Fibroblast of mammary gland (primary cell): ENCODE data around the gene SDE2.
A peak's percentile ranks its signal among the peaks of the same experiment; 100 is the strongest.

Source experiments
- DNase-seq: peaks from one replicate; pipeline ENCODE4 v3.0.0-alpha.2; 2010; ENCODE audit warnings: low read depth
- H3K4me3 ChIP-seq: 2 replicates; pipeline ENCODE4 v1.5.1; 2011; ENCODE audit warnings: low read depth, mild to moderate bottlenecking, low read length, moderate library complexity; ENCODE audit not compliant: control insufficient read depth
- TF ChIP-seq, protein P1 (sequence below): conservative IDR thresholded peaks from 2 replicates; pipeline ENCODE4 v1.5.1; 2011; ENCODE audit warnings: low read depth, low read length, inconsistent platforms; ENCODE audit not compliant: control insufficient read depth, insufficient read depth

Gene SDE2

DNA sequence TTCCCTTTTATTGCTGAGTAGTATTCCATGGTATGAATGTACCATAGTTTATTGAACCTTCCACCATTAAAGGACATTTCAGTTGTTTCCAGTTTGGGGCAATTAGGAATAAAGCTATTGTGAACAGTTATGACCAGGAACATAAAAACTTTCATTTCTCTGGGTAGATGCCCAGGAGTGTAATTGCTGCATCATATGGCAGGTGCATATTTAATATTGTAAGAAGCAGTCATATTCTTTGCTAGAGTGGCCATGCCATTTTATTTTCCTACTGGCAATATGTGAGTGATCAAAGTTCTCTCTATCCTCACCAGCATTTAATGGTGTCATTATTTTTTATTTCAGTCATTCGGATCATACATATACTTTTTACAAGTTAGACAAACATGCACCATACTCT, 39.5 kb upstream of the SDE2 start:
- no peak for DNase-seq
- TF ChIP-seq, protein P1, sequence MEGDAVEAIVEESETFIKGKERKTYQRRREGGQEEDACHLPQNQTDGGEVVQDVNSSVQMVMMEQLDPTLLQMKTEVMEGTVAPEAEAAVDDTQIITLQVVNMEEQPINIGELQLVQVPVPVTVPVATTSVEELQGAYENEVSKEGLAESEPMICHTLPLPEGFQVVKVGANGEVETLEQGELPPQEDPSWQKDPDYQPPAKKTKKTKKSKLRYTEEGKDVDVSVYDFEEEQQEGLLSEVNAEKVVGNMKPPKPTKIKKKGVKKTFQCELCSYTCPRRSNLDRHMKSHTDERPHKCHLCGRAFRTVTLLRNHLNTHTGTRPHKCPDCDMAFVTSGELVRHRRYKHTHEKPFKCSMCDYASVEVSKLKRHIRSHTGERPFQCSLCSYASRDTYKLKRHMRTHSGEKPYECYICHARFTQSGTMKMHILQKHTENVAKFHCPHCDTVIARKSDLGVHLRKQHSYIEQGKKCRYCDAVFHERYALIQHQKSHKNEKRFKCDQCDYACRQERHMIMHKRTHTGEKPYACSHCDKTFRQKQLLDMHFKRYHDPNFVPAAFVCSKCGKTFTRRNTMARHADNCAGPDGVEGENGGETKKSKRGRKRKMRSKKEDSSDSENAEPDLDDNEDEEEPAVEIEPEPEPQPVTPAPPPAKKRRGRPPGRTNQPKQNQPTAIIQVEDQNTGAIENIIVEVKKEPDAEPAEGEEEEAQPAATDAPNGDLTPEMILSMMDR, result no peak
- H3K4me3 ChIP-seq, result no peak overlapping the region

DNA sequence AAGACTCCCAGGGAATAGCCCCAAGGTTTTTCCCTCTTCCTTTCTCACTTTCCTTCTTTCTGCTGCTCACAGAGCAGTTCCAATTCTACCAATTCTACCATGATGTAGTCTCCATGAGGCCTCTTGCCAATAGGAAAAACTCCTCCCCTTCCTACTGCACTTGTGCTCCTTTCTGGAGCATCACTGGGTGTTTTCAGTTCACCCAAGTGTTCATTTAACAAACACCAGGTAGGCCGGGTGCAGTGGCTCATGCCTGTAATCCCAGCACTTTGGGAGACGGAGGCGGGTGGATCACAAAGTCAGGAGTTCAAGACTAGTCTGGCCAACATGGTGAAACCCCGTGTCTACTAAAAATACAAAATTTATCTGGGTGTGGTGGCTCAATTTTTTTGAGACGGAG, 36.8 kb upstream of the SDE2 start:
- TF ChIP-seq, protein P1, result no peak
- no peak for DNase-seq

DNA sequence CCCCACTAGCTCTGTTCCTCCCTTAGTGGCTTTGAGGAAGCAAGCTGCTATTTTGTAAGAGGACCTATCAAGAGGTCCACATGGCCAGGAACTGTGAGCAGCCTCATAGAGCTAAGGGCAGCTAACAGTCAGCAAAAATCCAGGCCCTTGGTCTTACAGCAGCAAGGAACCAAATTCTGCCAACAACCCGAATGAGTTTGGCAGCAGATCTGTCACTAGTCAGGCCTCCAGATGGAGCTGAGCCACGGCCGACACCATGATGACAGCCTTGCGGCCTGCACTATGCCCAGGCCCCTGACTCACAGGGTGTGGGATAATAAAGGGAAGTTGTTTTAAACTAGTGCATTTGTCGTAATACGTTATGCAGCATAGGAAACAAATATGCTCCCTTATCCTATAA, 35.3 kb upstream of the SDE2 start:
- peak; percentile 100 for DNase-seq
- no peak overlapping the region for H3K4me3 ChIP-seq
- TF ChIP-seq, protein P1, result no peak

More for the DNA sequence above, 36.8 kb upstream of the SDE2 start:
- H3K4me3 ChIP-seq, result no peak overlapping the region

DNA sequence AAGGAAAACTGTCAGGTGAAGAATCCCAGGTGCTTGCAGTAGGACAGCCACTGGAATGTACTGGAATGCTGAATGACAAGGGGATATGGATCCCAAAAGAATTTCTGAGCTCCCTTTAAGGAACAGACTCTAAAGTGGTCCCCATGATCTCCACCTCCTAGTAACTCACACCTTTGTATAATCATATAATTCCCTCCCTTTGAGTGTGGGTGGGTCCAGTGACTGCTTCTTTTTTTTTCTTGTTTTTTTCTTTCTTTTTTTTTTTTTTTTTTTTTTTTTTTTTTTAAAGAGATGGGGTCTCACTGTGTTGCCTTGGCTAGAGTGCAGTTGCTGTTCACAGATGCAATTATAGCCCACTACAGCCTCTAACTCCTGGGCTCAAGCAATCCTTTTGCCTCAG, 34.8 kb upstream of the SDE2 start:
- no peak for DNase-seq
- H3K4me3 ChIP-seq, result no peak overlapping the region
- TF ChIP-seq, protein P1, result no peak

DNA sequence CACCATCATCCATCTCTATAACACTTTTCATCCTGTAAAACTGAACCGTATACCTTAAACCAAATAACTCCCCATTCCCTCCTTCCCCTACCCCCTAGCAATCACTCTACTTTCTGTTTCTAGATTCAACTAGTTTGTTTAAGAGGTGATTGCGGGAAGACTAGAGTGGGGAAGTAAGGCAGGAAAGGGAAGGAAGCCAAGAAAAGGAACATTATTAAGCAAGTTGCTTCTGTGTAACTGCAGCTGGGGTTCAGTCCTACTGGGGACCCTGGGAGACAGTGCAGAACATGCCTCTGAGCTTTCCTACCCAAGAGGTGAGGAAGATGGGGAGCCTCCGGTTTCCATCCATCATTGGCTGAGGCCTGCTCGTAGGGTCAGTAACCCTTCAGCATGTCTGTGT, 34.4 kb upstream of the SDE2 start:
- H3K4me3 ChIP-seq, result no peak overlapping the region
- TF ChIP-seq, protein P1, result no peak
- no peak for DNase-seq

DNA sequence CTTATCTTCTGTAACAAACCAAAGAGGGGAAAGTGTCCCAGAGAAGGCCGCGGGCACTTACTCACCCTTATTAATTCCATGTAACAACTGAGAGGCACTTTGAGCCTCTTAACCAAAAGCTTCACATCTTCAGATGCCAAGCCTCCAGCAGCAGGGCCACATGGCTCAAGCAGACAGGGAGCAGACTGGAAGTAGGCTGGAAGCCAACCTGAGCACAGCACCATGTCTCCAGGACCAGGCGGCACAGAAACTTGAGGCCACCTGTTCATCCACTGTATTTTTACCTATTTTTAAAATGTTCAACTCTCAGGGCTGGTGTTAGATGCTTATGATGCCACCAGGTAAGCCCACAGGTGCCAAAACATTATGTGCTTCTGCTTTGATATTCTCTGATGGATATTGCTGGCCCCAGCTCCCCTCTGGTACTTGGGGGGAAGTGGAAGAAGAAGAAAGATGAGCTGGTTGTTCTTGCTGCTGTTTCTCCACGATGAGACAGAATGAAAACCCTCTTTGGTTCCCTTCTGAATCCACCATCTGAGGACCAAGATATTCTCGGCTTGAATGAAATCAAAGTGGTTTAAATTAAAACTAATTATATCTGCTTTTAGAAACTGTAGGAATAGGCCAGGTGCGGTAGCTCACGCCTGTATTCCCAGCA, 30.6 kb upstream of the SDE2 start:
- TF ChIP-seq, protein P1, result no peak
- no peak overlapping the region for H3K4me3 ChIP-seq
- no peak for DNase-seq

DNA sequence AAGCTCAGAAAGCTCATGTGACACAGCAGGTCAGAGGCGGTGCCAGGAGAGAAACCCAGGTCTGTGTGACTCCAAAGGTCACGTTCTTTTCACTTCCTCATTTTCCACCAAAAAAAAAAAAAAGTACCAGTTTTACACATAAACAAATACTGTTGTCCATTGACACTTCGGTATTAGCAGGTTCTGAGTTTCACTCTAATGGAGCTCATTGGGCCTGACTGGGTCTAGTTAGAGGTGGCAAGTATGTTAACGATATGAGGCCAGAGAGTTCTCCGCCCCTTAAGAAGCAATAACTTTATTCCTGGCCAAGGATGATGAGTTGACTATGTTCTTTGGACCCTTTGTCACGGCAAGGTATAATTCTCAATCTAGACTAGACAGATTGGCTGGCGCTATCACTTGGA, 30.0 kb upstream of the SDE2 start:
- TF ChIP-seq, protein P1, result no peak
- DNase-seq, result no peak

More for the DNA sequence above, 30.0 kb upstream of the SDE2 start:
- no peak overlapping the region for H3K4me3 ChIP-seq
